ENCODE measurements around the gene RAB4A.

Gene RAB4A

GRCh38 chr1:229270547-229271447 is at the start of gene RAB4A:
Gene RAB4A (plus strand): TSS chr1:229271111. CDS start chr1:229271340, 229 bp downstream.
- no peak for FAIRE-seq

GRCh38 chr1:229222081-229222480 is 48.8 kb upstream of the RAB4A start:
- no peak for FAIRE-seq

- no peak for FAIRE-seq
These were observed 47.4 kb upstream of the RAB4A start for GRCh38 chr1:229223498-229223897.

GRCh38 chr1:229224308-229224707 is 46.6 kb upstream of the RAB4A start:
- no peak for FAIRE-seq

- FAIRE-seq: no peak
These were observed 45.6 kb upstream of the RAB4A start for GRCh38 chr1:229225331-229225782.

GRCh38 chr1:229226796-229227195 is 44.1 kb upstream of the RAB4A start:
- FAIRE-seq: no peak

GRCh38 chr1:229227298-229227919 is 43.5 kb upstream of the RAB4A start:
- FAIRE-seq: no peak

- no peak for FAIRE-seq
These were observed 42.4 kb upstream of the RAB4A start for GRCh38 chr1:229228522-229228921.

GRCh38 chr1:229229137-229229720 is 41.7 kb upstream of the RAB4A start:
- FAIRE-seq: no peak

GRCh38 chr1:229229721-229230139 is 41.2 kb upstream of the RAB4A start:
- FAIRE-seq: no peak

- no peak for FAIRE-seq
These were observed 40.6 kb upstream of the RAB4A start for GRCh38 chr1:229230140-229230892.

GRCh38 chr1:229230893-229231753 is 39.8 kb upstream of the RAB4A start:
- no peak for FAIRE-seq

- FAIRE-seq: no peak
These were observed 39.2 kb upstream of the RAB4A start for GRCh38 chr1:229231754-229232119.

- FAIRE-seq: no peak
These were observed 35.9 kb upstream of the RAB4A start for GRCh38 chr1:229234870-229235472.

- no peak for FAIRE-seq
These were observed 33.6 kb upstream of the RAB4A start for GRCh38 chr1:229237320-229237719.

- FAIRE-seq: no peak
These were observed 32.7 kb upstream of the RAB4A start for GRCh38 chr1:229238231-229238630.

GRCh38 chr1:229238674-229239415 is 32.1 kb upstream of the RAB4A start:
- FAIRE-seq: no peak

- FAIRE-seq: no peak
These were observed 30.4 kb upstream of the RAB4A start for GRCh38 chr1:229240532-229240931.

- FAIRE-seq: no peak
These were observed 29.5 kb upstream of the RAB4A start for GRCh38 chr1:229241390-229241789.

GRCh38 chr1:229243638-229244037 is 27.3 kb upstream of the RAB4A start:
- FAIRE-seq: no peak

GRCh38 chr1:229244091-229244490 is 26.8 kb upstream of the RAB4A start:
- FAIRE-seq: no peak
